ENCODE results near the gene PPAN.

PPAN gene, protein sequence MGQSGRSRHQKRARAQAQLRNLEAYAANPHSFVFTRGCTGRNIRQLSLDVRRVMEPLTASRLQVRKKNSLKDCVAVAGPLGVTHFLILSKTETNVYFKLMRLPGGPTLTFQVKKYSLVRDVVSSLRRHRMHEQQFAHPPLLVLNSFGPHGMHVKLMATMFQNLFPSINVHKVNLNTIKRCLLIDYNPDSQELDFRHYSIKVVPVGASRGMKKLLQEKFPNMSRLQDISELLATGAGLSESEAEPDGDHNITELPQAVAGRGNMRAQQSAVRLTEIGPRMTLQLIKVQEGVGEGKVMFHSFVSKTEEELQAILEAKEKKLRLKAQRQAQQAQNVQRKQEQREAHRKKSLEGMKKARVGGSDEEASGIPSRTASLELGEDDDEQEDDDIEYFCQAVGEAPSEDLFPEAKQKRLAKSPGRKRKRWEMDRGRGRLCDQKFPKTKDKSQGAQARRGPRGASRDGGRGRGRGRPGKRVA

DNA sequence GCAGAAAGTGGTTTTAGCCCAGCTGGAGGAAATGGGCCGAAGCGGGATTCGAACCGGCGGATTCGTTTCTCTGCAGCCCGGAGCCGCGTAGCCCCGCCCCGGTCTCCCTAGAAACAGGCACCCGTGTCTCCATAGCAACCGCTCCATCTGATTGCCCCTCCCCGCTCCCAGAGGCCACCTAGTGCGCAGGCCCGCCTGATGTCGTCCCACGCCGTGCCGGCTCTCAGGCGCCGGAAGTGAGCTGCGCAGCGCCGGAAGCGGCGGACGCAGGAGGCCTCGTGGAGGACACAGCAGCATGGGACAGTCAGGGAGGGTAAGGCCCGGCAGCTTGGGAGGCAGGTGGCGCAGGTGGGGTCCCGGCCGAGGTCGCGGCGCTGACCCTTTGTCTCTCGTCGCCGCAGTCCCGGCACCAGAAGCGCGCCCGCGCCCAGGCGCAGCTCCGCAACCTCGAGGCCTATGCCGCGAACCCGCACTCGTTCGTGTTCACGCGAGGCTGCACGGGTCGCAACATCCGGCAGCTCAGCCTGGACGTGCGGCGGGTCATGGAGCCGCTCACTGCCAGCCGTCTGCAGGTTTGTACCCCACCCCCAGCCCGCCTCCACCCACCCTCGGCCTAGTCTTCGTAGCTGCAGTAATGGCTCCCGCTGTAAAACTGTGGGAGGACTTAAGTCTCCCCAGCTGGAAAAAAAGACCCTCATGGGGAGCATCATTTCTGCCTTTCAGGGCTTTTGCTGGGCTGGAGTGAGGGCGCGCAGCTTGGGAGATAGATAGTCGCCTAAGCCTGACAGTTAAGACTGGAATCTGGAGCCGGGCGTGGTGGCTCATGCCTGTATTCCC is at the start of gene PPAN:
Gene PPAN, plus strand, starts transcription at position 263 of the 837 bp plus-strand sequence. Its CDS starts 33 bp downstream, at position 296.
- peak; percentile 97 to 98 for DNase-seq

DNA sequence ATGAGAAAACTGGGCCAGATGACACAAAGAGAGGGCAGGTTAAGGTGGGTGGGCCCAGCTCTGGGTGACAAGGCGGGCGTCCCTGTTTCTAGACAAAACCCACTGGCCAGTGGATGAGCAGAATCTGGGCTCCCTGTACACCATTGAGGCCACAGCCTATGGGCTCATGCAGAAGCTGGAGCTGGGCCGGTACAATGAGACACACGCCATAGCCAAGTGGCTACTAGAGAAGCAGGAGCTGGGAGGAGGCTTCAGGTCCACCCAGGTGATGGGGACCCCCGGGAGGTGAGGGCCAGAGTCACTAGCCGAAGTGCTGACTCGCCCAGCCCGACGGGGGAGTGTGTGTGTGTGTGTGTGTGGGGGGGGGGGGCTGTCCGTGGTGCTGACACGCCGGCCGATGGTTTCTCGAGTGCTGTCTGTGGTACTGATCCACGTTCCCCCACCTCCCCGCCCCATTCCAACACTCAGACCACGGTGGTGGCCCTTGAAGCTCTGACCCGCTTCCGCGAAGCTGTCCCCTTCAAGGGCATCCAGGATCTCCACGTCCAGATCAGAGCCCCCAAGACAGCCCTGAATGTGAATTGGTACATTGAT is 44.3 kb upstream of the PPAN start:
- DNase-seq, result no peak

DNA sequence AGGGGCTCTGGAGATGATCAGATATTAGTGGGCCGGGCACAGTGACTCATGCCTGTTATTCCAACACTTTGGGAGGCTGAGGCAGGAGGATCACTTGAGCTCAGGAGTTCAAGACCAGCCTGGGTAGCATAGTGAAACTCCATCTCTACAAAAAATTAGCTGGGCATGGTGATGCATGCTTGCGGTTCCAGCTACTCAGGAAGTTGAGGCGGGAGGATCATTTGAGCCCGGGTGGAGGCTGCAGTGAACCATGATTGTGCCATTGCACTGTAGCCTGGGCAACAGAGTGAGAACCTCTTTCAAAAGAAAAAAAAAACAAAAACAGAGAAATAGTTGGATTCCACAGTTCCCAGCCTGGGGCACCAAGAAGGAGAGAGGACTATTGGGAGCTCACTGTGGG is 38.0 kb upstream of the PPAN start:
- DNase-seq, result no peak

DNA sequence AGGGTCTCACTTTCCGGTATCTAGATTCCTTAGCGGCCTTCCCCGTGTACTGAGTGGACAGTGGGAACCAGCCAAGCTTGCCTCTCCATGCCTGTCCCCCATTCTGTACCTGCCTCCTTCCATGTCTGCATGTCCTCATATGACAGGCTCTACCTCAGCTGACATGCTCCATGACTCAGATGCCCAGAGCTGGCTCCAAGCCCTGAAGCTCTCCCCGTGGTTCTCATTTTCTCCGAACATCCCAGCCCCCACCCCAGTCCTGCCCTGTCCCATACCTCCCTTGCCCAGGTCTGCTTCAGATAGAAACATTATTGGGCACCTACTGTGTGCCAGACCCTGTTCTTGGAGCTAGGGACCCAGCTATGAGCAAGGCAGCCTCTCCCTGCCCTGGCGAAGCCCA is 37.1 kb upstream of the PPAN start:
- DNase-seq, result no peak

DNA sequence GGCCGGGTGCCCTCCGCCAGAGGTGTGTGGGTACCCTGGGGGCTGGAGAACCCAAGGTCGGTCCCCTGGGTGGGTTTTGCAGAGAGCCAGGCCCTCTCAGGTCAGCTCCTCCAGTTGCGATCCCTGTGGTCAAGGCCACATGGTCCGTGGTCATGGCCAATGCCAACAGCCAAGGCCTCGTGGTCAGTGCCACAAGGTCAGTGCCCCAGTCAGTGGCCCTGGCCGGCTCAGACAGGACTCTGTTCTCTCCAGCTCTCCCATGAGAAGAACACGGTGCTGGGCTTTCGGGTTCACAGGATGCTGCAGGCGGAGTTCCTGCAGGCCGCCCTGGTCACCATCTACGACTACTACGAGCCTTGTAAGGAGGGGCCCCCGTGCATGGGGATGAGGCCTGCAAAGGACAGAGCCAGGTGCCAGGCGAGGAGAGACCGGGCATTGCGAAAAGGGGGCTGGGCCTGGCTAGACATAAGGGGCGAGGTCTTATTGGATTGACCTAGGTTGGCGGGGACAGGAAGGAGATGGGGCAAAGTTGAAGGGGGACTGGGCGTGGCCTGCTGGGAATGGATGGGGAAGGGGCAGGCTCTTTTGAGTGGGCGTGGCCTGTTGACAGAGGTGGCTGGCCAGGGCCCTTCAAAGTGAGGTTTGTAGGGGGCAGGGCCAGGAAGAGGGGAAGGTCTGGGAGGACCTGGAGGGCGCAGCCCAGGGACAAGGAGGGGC is 35.3 kb upstream of the PPAN start:
- DNase-seq, result no peak

DNA sequence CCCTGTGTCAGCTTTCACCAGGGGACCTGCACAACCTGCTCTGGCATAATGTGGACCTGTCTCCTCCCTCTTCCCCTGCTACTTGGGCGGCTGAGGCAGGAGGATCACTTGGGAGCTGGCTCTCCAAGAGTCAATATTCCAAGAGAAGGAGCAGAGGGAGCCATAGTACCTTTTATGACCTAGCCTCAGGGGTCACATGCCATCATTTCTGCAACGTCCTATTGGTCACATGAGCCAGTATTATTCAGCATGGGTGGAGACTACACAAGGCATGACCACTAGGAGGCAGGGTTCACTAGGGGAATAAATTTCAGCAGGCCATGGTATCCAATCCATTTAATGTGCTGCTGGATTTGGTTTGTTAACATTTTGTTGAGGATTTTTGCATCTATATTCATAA is 32.0 kb upstream of the PPAN start:
- peak; percentile 54 to 63 for DNase-seq

DNA sequence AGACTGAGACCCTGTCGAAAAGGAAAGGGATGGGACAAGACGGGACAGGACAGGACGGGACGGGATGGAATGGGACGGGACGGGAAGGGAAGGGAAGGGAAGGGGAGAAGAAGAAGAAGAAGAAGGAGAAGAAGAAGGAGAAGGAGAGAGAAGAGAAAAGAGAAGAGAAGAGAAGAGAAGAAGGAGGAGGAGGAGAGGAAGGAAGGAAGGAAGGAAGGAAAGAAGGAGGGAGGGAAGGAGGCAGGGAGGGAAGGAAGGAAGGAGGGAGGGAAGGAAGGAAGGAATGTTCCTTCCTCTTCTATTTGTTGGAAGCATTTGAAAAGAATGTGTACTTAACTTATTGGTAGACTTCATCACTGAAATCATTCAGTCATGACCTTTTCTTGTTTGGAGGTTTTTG is 29.6 kb upstream of the PPAN start:
- no peak for DNase-seq

DNA sequence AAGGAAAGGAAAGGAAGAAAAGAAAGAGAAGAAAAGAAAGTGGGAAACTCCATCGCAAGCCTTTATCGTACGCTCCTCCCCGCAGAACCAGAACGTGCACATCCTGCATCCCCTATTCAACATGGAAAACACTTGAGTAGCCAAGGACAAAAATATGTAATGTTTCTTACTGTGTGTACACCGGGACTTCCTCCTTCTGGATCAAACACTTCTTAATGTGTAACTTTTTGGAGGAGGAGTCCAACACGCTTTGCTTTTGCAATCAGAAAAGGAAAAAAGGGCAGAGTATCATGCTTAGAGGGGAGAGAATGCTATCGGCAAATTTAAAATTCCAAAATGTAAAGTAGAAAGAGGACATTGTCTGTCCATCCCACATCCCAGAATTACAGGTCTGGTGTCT is 27.8 kb upstream of the PPAN start:
- no peak for DNase-seq

DNA sequence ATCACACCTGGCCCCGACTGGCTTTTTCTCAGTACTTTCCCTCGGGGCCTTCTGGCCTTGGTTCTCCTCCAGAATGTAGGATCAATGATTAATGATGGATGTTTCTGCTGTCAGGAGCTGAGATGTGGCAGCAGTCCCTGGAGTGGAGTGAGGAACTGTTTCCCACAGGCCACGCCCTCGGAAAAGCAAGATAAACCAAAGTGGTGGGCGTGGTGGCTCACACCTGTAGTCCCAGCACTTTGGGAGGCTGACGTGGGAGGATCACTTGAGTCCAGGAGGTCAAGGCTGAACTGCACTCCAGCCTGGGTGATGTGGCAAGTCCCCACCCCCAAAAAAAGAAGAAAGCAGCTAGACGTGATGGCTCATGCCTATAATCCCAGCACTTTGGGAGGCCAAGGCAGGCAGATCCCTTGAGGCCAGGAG is 27.1 kb upstream of the PPAN start:
- DNase-seq, result no peak

DNA sequence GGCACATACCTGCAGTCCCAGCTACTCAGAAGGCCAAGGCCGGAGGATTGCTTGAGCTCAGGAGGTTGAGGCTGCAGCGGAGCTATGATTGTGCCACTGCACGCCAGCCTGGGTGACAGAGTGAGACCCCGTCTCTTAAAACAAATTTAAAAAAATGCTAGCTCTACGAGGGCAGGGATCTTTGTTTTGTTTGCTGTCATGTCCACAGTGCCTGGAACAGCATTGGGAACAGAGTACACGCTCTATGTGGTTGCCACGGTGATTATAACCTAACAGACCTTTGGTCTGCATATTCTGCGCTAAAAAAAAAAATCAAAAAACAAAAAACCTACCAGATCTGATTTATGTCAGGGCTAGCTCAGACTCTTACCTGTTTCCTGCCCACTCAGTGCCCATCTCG is 22.3 kb upstream of the PPAN start:
- no peak for DNase-seq

DNA sequence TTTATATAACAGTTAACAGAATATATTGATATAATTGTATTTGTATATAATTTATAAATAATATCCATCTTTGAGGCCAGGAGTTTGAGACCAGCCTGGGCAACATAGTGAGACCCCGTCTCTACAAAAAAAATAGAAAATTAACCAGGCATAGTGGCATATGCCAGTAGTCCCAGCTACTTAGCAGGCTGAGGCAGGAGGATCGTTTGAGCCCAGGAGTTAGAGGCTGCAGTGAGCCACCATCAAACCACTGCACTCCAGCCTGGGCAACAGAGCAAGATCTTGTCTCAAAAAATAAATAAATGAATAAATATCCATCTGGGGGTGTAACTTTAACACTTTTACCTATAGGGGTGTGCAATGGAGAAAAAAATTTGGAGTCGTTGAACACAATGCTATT is 21.4 kb upstream of the PPAN start:
- no peak for DNase-seq

DNA sequence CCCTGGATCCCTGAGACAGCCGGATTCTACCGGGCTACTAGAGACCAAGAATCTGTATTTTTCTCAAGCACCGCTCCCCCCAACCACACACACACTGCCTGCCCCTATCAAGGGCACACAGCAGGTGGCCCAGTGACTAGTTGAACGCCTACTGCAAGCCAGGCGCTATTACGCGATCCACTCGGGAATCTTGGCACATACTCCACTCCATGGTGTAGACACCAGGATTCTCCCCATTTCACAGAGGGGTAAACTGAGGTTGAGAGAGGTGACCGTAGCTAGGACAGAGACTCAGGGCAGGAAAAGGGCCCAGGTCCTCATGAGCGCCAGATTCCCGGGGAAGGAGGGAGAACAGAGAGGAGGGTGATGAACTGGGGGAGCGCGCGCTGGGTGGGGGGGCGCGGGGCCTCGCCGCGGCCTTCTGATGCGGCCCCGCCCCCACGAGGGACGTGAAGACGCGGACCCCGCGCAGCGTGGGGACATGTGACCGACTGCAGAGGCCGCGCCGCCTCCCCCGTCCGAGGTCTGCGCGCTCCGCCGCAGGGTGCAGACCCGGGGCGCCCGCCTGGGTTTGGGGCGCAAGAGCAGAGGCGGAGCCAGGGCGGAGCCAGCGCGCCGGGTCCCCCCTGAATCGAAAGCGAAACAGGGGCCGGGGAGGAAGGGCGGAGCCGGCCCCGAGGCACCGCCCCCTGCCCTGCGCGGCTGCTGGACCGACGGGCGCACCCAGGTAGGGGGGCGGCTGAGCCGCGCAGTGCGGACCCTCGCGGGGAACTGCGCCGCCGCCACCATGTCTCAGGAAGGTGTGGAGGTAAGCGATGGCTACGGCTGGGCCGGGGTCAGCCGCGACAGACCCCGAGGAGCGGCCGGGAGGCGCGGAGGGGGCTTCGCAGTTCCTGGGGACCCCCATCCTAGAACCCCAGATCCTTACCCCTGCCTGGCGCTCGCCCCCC is 20.2 kb upstream of the PPAN start, which contains the start of gene SHFL:
Gene SHFL, plus strand, starts transcription at position 677 of the 950 bp plus-strand sequence. Its CDS starts 111 bp downstream, at position 788.
- peak; percentile 80 to 85 for DNase-seq

DNA sequence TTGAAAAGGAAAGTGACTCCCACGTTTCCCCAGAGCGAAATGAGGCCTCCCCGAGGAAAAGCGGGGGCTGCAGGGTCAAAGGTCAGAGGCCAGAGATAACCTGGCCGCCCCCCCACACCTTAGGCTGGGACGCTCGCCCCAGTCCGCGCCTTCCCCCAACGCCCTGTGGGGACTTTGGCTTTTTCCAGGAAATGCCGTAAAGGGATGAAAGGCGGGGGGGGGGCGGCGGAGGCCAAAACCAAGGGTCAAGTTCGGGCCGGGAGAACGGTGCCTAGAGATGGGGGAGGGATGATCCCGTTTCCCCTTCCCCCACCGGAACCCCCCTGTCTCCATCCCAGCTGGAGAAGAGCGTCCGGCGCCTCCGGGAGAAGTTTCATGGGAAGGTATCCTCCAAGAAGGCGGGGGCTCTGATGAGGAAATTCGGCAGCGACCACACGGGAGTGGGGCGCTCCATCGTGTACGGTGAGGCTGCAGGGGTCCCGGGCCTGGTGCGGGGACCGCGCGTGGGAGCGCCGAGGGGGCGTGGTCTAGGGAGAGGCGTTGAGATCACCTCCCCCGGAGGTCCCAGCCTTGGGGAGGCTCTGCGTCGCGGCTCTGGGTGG is 19.5 kb upstream of the PPAN start:
- DNase-seq, result peak in 1 of 2 experiments; percentile 53

DNA sequence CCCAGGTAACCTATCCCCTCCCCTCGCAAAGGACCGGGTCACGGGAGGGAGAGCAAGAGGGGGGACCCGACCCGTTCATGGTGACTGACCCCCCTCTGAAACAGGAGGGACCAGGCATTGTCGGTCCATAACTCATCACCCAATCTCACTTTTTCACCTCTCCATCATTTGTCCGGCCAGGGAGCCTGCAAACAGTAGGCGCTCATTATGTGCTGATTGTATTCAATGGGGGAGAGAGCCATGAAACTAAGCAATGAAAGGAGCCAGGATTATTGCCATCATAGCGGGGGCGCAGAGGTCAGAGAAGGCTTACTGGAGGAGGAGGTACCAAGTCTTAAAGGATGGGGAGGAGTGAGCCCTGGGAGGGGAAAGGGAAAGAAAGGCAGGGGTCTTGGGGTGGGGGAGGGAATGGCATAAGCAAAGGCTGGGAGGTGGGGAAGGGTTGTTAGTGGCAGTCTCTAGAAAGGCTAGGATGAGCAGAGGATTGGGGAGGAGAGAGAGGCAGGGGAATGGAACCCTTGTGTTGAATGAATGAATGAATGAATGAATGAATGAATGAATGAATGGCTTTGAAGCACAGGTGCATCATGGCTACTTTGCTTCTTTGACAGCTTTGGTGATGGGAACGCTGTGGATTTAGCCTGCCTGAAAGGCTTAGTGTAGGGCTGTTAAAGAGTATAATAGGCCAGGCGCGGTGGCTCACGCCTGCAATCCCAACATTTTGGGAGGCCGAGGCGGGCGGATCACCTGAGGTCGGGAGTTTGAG is 18.7 kb upstream of the PPAN start:
- DNase-seq, result no peak

DNA sequence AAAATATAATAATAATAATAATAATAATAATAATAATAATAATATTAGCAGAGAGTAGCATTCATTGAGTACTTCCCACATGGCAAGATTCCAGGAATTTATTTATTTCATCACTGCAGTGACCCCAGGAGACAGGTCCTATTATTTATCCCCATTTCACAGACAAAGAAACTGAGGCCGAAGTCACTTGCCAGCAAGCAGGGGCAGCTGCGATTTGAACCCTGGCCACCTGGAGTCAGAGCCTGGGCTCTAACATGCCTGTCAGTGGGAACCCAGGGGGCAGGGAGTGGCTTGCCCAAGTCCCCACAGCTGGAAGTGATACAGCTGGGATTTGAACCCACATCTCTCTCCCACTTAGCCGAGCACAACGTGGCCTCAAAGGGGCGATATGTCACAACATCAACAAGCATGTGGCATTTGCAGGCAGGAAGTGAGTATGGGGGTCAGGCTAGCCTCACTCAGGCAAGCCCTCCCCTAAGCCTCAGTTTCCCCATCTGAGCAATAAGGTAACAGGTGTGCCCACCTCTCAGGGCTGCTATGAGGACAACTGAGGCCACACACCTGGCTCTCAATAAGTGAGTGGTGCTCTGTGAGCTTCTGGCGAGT is 17.1 kb upstream of the PPAN start:
- DNase-seq, result no peak

DNA sequence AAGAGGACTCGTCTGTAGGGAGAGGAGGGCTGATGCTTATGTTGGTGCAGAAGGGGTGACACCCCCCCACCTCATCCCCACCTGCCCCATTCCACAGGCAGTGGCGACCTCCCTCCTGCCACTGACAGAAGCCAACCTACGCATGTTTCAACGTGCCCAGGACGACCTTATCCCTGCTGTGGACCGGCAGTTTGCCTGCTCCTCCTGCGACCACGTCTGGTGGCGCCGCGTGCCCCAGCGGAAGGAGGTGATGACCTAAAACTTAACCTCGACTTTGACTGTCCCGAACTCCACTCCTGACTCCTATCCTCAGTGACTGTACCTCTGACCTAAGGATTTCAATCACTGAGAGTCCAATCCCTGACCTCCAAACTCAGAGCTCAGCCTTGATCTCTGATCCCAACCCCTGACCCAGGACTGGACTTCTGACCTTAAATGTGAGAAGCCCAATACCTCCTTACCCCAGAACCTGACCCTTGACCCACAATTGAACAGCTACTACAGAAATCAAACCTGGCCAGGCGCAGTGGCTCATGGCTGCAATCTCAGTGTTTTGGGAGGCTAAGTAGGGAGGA is 16.3 kb upstream of the PPAN start:
- no peak for DNase-seq

DNA sequence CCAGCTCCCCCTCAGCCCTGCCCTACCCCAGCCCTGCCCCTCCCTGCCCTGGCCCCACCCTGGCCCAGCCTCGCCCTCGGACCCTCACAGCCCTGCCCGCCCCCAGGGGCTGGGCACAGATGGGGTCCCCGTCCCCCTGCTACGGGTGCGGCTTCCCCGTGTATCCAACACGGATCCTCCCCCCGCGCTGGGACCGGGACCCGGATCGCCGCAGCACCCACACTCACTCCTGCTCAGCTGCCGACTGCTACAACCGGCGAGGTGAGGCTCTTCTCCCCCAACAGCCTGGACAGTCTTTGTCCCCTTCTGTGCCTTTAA is 14.8 kb upstream of the PPAN start:
- DNase-seq, result no peak

DNA sequence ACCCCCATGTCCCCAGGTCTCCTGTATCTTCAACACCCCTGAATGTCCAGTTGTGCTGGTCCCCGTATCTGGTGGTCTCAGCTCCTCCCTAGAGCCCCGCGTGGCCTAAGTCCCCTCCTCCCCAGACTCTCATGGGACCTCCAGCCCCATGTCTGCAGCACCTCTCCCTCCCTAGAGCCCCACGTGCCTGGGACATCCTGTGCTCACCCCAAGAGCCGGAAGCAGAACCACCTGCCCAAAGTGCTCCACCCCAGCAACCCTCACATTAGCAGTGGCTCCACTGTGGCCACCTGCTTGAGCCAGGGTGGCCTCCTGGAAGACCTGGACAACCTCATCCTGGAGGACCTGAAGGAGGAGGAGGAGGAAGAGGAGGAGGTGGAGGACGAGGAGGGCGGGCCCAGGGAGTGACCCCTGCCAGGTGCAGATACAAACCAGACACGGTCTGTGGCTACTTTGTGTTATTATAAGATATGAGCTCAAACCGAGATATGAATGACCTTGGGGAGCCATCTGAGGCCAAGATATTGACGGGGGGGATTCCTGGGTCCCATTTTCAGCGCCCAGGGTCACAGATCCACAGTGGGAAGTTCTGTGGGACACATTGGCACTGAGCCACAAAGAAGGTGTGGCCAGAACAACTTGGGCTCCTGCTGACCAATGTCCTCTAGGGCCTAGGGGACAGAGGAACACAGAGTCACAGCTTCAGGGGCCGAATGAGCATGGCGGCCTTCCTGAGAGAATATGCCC is 14.1 kb upstream of the PPAN start:
- DNase-seq, result no peak
